Osteocyte (in vitro differentiated cells): ENCODE measurements around the gene RBMX2. TPM values are rescaled to one million over a fixed set of nuclear protein-coding genes. Genes with fewer than 3 reads are reported as not detected.
"Not testable (repeated sequence)": the region's sequence is repeated elsewhere in the genome, so short reads cannot be mapped to it uniquely, and the experiment has no call there.

ENCODE experiments used
- DNase-seq: peaks from one replicate; pipeline ENCODE4 v3.0.0; 2021; ENCODE audit warnings: mixed read lengths; ENCODE audit not compliant: unreplicated experiment; ENCODE audit errors: extremely low spot score
- H3K27ac Mint-ChIP-seq: one replicate; pipeline ENCODE4 v1.8.0; 2021; ENCODE audit warnings: mild to moderate bottlenecking, mixed read lengths; ENCODE audit not compliant: unreplicated experiment
- H3K27me3 Mint-ChIP-seq: one replicate; pipeline ENCODE4 v1.8.0; 2021; ENCODE audit warnings: mixed read lengths; ENCODE audit not compliant: unreplicated experiment
- H3K36me3 Mint-ChIP-seq: one replicate; pipeline ENCODE4 v1.8.0; 2021; ENCODE audit warnings: mixed read lengths; ENCODE audit not compliant: unreplicated experiment
- H3K4me1 Mint-ChIP-seq: one replicate; pipeline ENCODE4 v1.8.0; 2021; ENCODE audit warnings: mixed read lengths; ENCODE audit not compliant: unreplicated experiment
- H3K4me3 Mint-ChIP-seq: one replicate; pipeline ENCODE4 v1.8.0; 2021; ENCODE audit warnings: mild to moderate bottlenecking, moderate library complexity, mixed read lengths; ENCODE audit not compliant: unreplicated experiment
- H3K9me3 Mint-ChIP-seq: one replicate; pipeline ENCODE4 v1.8.0; 2021; ENCODE audit warnings: mixed read lengths; ENCODE audit not compliant: unreplicated experiment
- long read RNA-seq: library from polyadenylated mRNA; unstranded; transcript quantifications from one replicate; pipeline ENCODE4 v2.0.0, GENCODE V29; 2021
- total RNA-seq: library from RNA; stranded (reverse); gene quantifications from 2 replicates; pipeline ENCODE4 v1.2.1, GENCODE V29; 2021
- TF ChIP-seq, protein P1 (sequence below): fragments of 200-600 bp; sonication (generic); IDR thresholded peaks from 2 replicates; pipeline ENCODE4 v1.5.0; 2021; ENCODE audit warnings: antibody characterized with exemption, mild to moderate bottlenecking, moderate library complexity

RBMX2 gene, protein sequence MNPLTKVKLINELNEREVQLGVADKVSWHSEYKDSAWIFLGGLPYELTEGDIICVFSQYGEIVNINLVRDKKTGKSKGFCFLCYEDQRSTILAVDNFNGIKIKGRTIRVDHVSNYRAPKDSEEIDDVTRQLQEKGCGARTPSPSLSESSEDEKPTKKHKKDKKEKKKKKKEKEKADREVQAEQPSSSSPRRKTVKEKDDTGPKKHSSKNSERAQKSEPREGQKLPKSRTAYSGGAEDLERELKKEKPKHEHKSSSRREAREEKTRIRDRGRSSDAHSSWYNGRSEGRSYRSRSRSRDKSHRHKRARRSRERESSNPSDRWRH
- 20.1 and 20.2 TPM in 2 replicates for total RNA-seq
- long read RNA-seq, partial matches to known transcripts, result 6 of 9 reads
- long read RNA-seq, other reads (novel, unspliced or antisense), result 1 of 9 reads

DNA sequence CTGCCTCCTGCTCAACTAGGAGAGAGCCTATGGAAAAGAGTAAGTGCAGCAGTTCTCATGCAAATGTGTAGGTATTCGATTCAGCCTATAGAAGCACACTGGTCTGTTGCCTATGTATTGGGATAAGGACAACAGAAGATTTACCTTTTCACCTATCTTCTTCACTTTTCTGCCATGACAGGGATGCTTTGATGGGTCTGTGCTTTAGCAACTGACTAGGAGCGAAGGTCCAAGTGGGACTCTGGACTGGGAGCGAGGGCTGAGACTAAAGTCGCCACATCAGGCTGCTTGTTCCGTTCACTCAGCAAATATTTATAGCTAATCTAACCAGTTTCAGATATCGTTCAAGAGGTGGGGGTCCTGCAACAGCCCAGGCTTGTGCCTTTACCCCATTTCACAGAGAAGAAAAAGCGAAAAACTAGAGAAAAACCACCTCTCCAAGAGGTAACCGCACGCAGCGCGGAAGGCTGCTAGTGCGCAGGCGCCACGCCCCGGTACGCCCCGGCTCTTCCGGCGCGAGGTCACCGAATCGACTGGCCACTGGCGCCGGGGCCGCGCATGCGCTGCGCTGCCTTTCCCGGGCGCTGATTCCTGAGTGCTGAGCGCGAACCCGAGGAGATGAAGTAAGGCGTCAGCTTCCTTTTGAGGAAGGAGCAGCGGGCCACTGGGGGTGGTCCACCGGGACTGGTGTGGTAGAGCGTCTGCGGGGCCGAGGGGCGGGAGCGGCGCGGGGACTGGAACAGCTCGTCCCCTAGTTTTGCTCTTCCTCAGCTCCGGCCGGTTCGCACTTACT, at the start of gene RBMX2:
Gene RBMX2 (plus strand): TSS at position 573 of the 793 bp plus-strand sequence. CDS start 46 bp downstream, at position 619.
- Mint-ChIP-seq H3K4me3 (peak within 1 kb of the TSS; percentile 82), H3K4me1 (no peaks in the 10 kb centered on the region), H3K36me3 (peaks cover 3% of the 10 kb centered on the region), H3K27me3 (peaks cover 10% of the 10 kb centered on the region), H3K27ac (peak within 1 kb of the TSS; percentile 91), H3K9me3 (no peaks in the 10 kb centered on the region)
- TF ChIP-seq, protein P1, sequence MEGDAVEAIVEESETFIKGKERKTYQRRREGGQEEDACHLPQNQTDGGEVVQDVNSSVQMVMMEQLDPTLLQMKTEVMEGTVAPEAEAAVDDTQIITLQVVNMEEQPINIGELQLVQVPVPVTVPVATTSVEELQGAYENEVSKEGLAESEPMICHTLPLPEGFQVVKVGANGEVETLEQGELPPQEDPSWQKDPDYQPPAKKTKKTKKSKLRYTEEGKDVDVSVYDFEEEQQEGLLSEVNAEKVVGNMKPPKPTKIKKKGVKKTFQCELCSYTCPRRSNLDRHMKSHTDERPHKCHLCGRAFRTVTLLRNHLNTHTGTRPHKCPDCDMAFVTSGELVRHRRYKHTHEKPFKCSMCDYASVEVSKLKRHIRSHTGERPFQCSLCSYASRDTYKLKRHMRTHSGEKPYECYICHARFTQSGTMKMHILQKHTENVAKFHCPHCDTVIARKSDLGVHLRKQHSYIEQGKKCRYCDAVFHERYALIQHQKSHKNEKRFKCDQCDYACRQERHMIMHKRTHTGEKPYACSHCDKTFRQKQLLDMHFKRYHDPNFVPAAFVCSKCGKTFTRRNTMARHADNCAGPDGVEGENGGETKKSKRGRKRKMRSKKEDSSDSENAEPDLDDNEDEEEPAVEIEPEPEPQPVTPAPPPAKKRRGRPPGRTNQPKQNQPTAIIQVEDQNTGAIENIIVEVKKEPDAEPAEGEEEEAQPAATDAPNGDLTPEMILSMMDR, result no peak
- DNase-seq, result peak; percentile 92

DNA sequence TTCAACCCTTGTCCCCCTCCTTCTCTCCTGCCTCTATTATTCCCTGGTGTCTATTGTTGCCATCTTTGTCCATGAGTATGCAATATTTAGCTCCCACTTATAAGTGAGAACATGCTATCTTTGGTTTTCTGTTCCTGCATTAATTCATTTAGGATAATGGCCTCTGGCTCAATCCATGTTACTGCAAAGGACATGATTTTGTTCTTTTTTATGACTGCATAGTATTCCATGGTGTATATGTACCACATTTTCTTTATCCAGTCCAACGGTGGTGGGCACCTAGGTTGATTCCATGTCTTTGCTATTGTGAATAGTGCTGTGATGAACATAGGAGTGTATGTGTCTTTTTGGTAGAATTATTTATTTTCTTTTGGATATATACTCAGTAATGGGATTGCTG, 49.7 kb upstream of the RBMX2 start:
- not testable (repeated sequence) for H3K27me3 Mint-ChIP-seq, H3K36me3 Mint-ChIP-seq, H3K27ac Mint-ChIP-seq, H3K4me3 Mint-ChIP-seq, DNase-seq, H3K9me3 Mint-ChIP-seq, H3K4me1 Mint-ChIP-seq

- no peak for DNase-seq
- peaks cover 2% of the 10 kb centered on the region for H3K36me3 Mint-ChIP-seq
- TF ChIP-seq, protein P1, result no peak
Measured at GRCh38 chrX:130376077-130376476, 25.7 kb upstream of the RBMX2 start.

GRCh38 chrX:130378024-130378669, 23.6 kb upstream of the RBMX2 start:
- peaks cover 4% of the 10 kb centered on the region for H3K27me3 Mint-ChIP-seq
- no peak overlapping the region for H3K4me3 Mint-ChIP-seq
- no peak overlapping the region for H3K27ac Mint-ChIP-seq
- no peaks in the 10 kb centered on the region for H3K4me1 Mint-ChIP-seq
- TF ChIP-seq, protein P1, result no peak
- no peak for DNase-seq
- no peaks in the 10 kb centered on the region for H3K36me3 Mint-ChIP-seq
- no peaks in the 10 kb centered on the region for H3K9me3 Mint-ChIP-seq

More at GRCh38 chrX:130376077-130376476, 25.7 kb upstream of the RBMX2 start:
- H3K4me1 Mint-ChIP-seq, result no peaks in the 10 kb centered on the region
- no peaks in the 10 kb centered on the region for H3K9me3 Mint-ChIP-seq
- H3K4me3 Mint-ChIP-seq, result no peak overlapping the region
- no peaks in the 10 kb centered on the region for H3K27me3 Mint-ChIP-seq
- H3K27ac Mint-ChIP-seq, result no peak overlapping the region

GRCh38 chrX:130385520-130385919, 16.3 kb upstream of the RBMX2 start, which contains the start of gene GPR119:
TSS of gene GPR119 (minus strand) at chrX:130385674. CDS start at chrX:130385447, 227 bp downstream.
- H3K9me3 Mint-ChIP-seq, result no peaks in the 10 kb centered on the region
- DNase-seq, result no peak
- no peaks in the 10 kb centered on the region for H3K36me3 Mint-ChIP-seq
- no peak within 1 kb of the TSS for H3K4me3 Mint-ChIP-seq
- no peak within 1 kb of the TSS for H3K27ac Mint-ChIP-seq
- TF ChIP-seq, protein P1, result no peak
- H3K4me1 Mint-ChIP-seq, result no peaks in the 10 kb centered on the region
- H3K27me3 Mint-ChIP-seq, result peaks cover 5% of the 10 kb centered on the region
